HG03575 (cell line): ENCODE measurements around the gene KDM8.
A peak's percentile ranks its signal among the peaks of the same experiment; 100 is the strongest.

Experiments used
- ATAC-seq: cut with Tn5 transposase; IDR thresholded peaks from one replicate; pipeline ENCODE4 v1.9.1; 2021; ENCODE audit not compliant: unreplicated experiment, insufficient number of reproducible peaks, low FRiP score; ENCODE audit errors: extremely low read depth

Gene KDM8

GRCh38 chr16:27203507-27204311 lies at the start of gene KDM8:
TSS of gene KDM8 (plus strand) at chr16:27203526. CDS start at chr16:27210124, 6,598 bp downstream.
- ATAC-seq = peak; percentile 66

GRCh38 chr16:27154705-27155521 lies 48.4 kb upstream of the KDM8 start:
- ATAC-seq = no peak

GRCh38 chr16:27156579-27156978 lies 46.7 kb upstream of the KDM8 start:
- ATAC-seq = no peak

GRCh38 chr16:27161398-27161797 lies 41.9 kb upstream of the KDM8 start:
- no peak for ATAC-seq

- ATAC-seq = no peak
Observed at GRCh38 chr16:27164352-27164751, 39.0 kb upstream of the KDM8 start.

GRCh38 chr16:27165576-27165975 lies 37.8 kb upstream of the KDM8 start:
- no peak for ATAC-seq

- ATAC-seq = no peak
Observed at GRCh38 chr16:27168790-27169189, 34.5 kb upstream of the KDM8 start.

- no peak for ATAC-seq
Observed at GRCh38 chr16:27169511-27170071, 33.7 kb upstream of the KDM8 start.

- ATAC-seq = no peak
Observed at GRCh38 chr16:27171584-27171983, 31.7 kb upstream of the KDM8 start.

GRCh38 chr16:27174007-27174406 lies 29.3 kb upstream of the KDM8 start:
- no peak for ATAC-seq

GRCh38 chr16:27174798-27175197 lies 28.5 kb upstream of the KDM8 start:
- ATAC-seq = no peak

GRCh38 chr16:27175888-27176287 lies 27.4 kb upstream of the KDM8 start:
- ATAC-seq = no peak

- no peak for ATAC-seq
Observed at GRCh38 chr16:27177031-27177774, 26.1 kb upstream of the KDM8 start.

- ATAC-seq = no peak
Observed at GRCh38 chr16:27179500-27180072, 23.7 kb upstream of the KDM8 start.

- ATAC-seq = no peak
Observed at GRCh38 chr16:27181019-27181790, 22.1 kb upstream of the KDM8 start.

GRCh38 chr16:27182906-27183405 lies 20.4 kb upstream of the KDM8 start:
- ATAC-seq = no peak

GRCh38 chr16:27185776-27186130 lies 17.6 kb upstream of the KDM8 start:
- no peak for ATAC-seq

- no peak for ATAC-seq
Observed at GRCh38 chr16:27188633-27189032, 14.7 kb upstream of the KDM8 start.
